Left colon (tissue), 2 donors: ENCODE measurements around the gene CDK5R2. TPM values are rescaled to one million over a fixed set of nuclear protein-coding genes. Genes with fewer than 3 reads are reported as not detected.

Experiments
- ATAC-seq: fragments of 200-7000 bp; cut with Tn5 transposase; one replicate; pipeline ENCODE4 v1.9.1; 2020; ENCODE audit warnings: mild to moderate bottlenecking, moderate library complexity
- DNase-seq, 2 donors: peaks; one replicate each; pipeline ENCODE4 v3.0.0-alpha.2; 2020
- intact Hi-C, 2 donors: fragments of 100-400 bp; cut with DNase I in 1 of 2; cut with micrococcal nuclease in 1 of 2; formaldehyde crosslinking; loops; one replicate each; pipeline versions ENCODE4 v1.11.2 to v1.14.0; 2022; cut with DNase I, micrococcal nuclease
- total RNA-seq, 2 donors: library from RNA; stranded (reverse); fragmentation: NEBNext Ultra II Directional; extraction: Animal tissue kit (Norgen Biotek cat#: 25700); gene quantifications; one replicate each; pipeline ENCODE4 v1.2.1, GENCODE V29; 2021
- donor health status: DM: no; HTN: no; CAD: no.
- donor health status: DM: yes; HTN: yes; CAD: no.

Gene CDK5R2
- total RNA-seq, 2 donors from 2014 or later, result 0.22 to 0.37 TPM

GRCh38 chr2:218961229-218961628 lies 1.8 kb downstream of the CDK5R2 start:
- ATAC-seq (no peak), DNase-seq (no peak)
- intact Hi-C loops, result no loop called here

GRCh38 chr2:218961651-218962570 lies 2.4 kb downstream of the CDK5R2 start:
- no peak for DNase-seq
- no peak for ATAC-seq
- intact Hi-C loops, result no loop called here

GRCh38 chr2:218962859-218963492 lies 3.5 kb downstream of the CDK5R2 start:
- ATAC-seq, result peak; percentile 36
- peak in 1 of 2 donors; percentile 66 for DNase-seq
- intact Hi-C loops, result no loop called here

GRCh38 chr2:218963601-218964000 lies 4.1 kb downstream of the CDK5R2 start:
- ATAC-seq, result no peak

GRCh38 chr2:218964041-218964771 lies 4.7 kb downstream of the CDK5R2 start:
- DNase-seq (no peak), ATAC-seq (no peak)
- intact Hi-C loops, result no loop called here

More at GRCh38 chr2:218963601-218964000, 4.1 kb downstream of the CDK5R2 start:
- no peak for DNase-seq
- intact Hi-C loops, result no loop called here

DNA sequence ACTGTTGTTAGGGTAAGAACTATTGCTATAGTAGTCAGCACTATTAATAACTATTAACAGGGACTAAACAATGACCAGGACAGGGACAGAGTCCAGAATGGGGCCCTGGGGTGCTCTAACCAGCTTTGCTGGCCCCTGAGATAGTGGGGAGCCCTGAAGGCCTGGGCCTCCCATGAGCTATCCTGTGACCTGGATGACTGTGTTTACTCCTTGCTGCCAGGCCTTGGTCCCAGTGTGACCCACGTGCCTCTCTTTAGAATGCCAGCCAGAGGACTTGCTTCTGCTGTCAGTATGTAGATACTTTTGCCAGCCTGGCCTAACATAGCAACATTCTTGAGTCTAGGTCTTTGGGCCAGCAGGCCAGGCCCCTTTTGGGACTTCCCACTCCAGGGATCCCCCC lies 11.4 kb downstream of the CDK5R2 start:
- DNase-seq, result no peak
- no peak for ATAC-seq
- intact Hi-C loops, result no loop called here

DNA sequence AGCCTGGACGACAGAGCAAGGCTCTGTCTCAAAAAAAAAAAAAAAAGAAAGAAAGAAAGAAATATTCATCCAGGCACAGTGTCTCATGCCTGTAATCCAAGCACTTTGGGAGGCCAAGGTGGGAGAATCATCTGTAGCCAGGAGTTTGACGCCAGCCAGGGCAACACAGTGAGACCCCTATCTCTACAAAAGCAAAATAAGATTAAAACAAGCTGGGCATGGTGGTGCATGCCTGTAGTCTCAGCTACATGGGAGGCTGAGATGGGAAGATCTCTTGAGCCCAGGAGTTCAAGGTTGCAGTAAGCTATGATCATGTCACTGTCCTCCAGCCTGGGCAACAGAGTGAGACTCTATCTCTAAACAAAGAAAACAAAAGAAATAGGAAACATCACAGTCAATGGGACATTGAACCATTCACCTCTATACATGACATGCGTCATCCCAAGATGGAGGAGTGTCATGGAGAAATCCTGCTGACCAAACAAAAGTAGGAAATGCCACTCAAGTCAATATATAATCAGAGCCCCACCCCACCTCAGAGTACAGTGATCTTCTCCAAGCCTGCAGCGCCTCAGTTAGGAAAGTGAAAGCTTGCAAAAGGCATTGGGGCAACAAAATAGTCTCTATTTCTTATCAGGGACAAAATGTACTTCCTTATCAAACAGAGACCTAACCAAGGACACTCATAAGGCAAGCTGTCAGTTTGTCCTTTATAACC lies 15.8 kb downstream of the CDK5R2 start:
- intact Hi-C loops, result no loop called here
- ATAC-seq, result peak; percentile 88
- DNase-seq, result peak in 1 of 2 donors; percentile 77

- DNase-seq (peak; percentile 78 to 90), ATAC-seq (peak; percentile 77)
- intact Hi-C loops, result no loop called here
Observed at GRCh38 chr2:218979846-218980734, 20.6 kb downstream of the CDK5R2 start.

DNA sequence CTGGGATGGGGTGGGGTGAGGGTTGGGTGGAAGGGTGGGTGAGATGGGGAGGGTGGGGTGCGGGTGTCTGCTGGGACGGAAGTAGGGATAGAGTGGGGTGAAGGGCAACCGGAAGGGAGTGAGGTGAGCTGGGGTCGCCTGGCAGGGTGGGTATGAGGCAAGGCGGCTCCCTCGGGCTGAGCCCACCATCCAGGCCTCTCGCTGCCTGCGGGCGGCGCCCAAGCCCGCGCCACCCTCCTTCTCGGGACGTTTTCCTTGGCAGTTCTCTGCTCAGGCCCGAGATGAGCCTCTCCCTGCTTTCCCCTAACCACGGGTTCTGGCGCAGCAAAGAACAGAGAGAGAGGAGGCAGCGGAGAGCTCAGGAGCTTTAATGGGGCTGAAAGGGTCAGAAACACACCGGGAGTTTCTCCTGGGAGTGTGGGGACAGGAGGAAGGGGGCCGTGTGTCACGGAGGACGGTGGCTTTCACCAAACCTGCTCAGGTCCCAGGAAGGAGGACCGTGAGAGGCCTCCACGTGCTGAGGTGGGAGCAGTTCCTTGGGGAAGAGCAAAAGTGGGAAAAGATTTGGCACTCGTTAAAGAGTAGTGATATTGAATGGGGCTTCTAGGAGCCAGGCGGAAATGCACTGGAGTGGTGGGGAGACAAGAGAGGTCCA lies 21.4 kb downstream of the CDK5R2 start:
- DNase-seq, result no peak
- ATAC-seq, result no peak
- intact Hi-C loops, result no loop called here

- DNase-seq, result no peak
- intact Hi-C loops, result no loop called here
- no peak for ATAC-seq
Observed at GRCh38 chr2:218981390-218981880, 22.0 kb downstream of the CDK5R2 start.

- intact Hi-C loops, result no loop called here
- peak in 1 of 2 donors; percentile 58 for DNase-seq
- ATAC-seq, result peak; percentile 60
Observed at GRCh38 chr2:218981881-218982585, 22.6 kb downstream of the CDK5R2 start.

GRCh38 chr2:218982586-218983262 lies 23.3 kb downstream of the CDK5R2 start:
- ATAC-seq (no peak), DNase-seq (no peak)
- intact Hi-C loops, result no loop called here

DNA sequence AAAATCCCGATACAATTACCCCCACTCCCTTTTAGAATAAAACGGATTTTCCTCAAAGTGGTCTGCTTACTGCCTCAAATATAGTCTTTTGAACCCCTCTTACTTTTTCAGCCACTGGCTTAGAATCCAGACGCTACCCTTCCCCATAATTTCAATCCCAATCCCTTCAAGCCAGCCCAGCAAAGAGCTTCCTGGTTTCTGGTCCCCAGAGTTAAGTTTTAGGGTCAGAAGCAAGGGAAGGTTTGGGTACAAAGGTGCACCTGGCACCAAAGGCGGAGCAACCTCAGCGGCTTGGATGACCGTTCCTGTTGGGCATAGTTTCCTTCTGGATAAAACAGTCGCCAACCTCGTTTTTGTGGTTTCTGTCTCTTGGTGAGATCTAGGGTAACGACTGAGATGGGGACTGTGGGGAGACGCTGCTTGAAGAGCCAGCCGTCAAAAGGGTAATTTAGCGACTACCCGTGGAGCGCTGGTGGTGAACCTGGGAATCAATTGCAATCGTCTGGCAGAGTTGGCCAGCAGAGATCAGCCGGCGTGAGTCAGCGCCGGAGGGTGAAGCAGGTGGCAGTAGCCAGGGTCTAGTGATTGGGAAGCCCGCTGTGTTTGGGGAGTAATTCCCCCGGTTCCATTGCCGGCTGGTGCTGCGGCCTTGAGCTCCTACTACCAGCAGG lies 23.9 kb downstream of the CDK5R2 start:
- intact Hi-C loops, result no loop called here
- DNase-seq (no peak), ATAC-seq (no peak)

DNA sequence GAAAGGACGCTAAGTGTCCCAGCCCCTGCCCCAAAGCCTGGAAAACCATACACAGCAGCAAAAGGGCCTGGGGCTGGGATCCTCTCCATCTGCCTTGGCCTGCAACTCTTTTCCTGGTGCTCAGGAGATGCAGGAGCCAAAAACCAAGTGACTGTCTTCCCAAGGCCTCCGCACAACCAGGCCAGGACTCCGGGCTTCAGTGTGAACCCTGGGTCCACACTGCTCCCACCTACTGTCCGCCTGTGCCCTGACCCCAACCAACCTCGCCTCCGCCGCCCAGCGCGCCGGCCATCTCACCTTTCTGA lies 24.4 kb downstream of the CDK5R2 start:
- no peak for DNase-seq
- ATAC-seq, result no peak
- intact Hi-C loops, result no loop called here

GRCh38 chr2:218984239-218985020 lies 25.0 kb downstream of the CDK5R2 start:
- no peak for ATAC-seq
- DNase-seq, result no peak
- intact Hi-C loops, result no loop called here
